ENCODE measurements around the gene RXRG.
"Not testable (repeated sequence)": the region's sequence is repeated elsewhere in the genome, so short reads cannot be mapped to it uniquely, and the experiment has no call there.

Gene RXRG

GRCh38 chr1:165444897-165445370 is at the start of gene RXRG:
RXRG (minus strand) TSS chr1:165445126; CDS start chr1:165444893, 233 bp downstream.
- DNase-seq (ENCODE audit: low read depth) = no peak

GRCh38 chr1:165492845-165493373 is 48.0 kb upstream of the RXRG start:
- DNase-seq (ENCODE audit: low read depth) = no peak

- DNase-seq (ENCODE audit: low read depth) = no peak
Observed at GRCh38 chr1:165490175-165490574, 45.2 kb upstream of the RXRG start.

- no peak for DNase-seq (ENCODE audit: low read depth)
Observed at GRCh38 chr1:165487921-165488320, 43.0 kb upstream of the RXRG start.

- DNase-seq (ENCODE audit: low read depth) = no peak
Observed at GRCh38 chr1:165486663-165487062, 41.7 kb upstream of the RXRG start.

- no peak for DNase-seq (ENCODE audit: low read depth)
Observed at GRCh38 chr1:165485716-165486115, 40.8 kb upstream of the RXRG start.

- DNase-seq (ENCODE audit: low read depth) = no peak
Observed at GRCh38 chr1:165484532-165484931, 39.6 kb upstream of the RXRG start.

- no peak for DNase-seq (ENCODE audit: low read depth)
Observed at GRCh38 chr1:165483412-165483811, 38.5 kb upstream of the RXRG start.

- peak; percentile 69 for DNase-seq (ENCODE audit: low read depth)
Observed at GRCh38 chr1:165481820-165482532, 37.0 kb upstream of the RXRG start.

GRCh38 chr1:165476776-165477175 is 31.9 kb upstream of the RXRG start:
- no peak for DNase-seq (ENCODE audit: low read depth)

GRCh38 chr1:165474196-165474595 is 29.3 kb upstream of the RXRG start:
- no peak for DNase-seq (ENCODE audit: low read depth)

- no peak for DNase-seq (ENCODE audit: low read depth)
Observed at GRCh38 chr1:165473081-165473480, 28.2 kb upstream of the RXRG start.

GRCh38 chr1:165468726-165469249 is 23.9 kb upstream of the RXRG start:
- no peak for DNase-seq (ENCODE audit: low read depth)

GRCh38 chr1:165468253-165468652 is 23.3 kb upstream of the RXRG start:
- no peak for DNase-seq (ENCODE audit: low read depth)

- no peak for DNase-seq (ENCODE audit: low read depth)
Observed at GRCh38 chr1:165467706-165468105, 22.8 kb upstream of the RXRG start.

GRCh38 chr1:165463978-165464377 is 19.1 kb upstream of the RXRG start:
- no peak for DNase-seq (ENCODE audit: low read depth)

GRCh38 chr1:165459683-165460082 is 14.8 kb upstream of the RXRG start:
- not testable (repeated sequence) for DNase-seq (ENCODE audit: low read depth)

- no peak for DNase-seq (ENCODE audit: low read depth)
Observed at GRCh38 chr1:165456861-165457260, 11.9 kb upstream of the RXRG start.

- no peak for DNase-seq (ENCODE audit: low read depth)
Observed at GRCh38 chr1:165456114-165456513, 11.2 kb upstream of the RXRG start.

- no peak for DNase-seq (ENCODE audit: low read depth)
Observed at GRCh38 chr1:165455111-165455510, 10.2 kb upstream of the RXRG start.

- no peak for DNase-seq (ENCODE audit: low read depth)
Observed at GRCh38 chr1:165454091-165454610, 9.2 kb upstream of the RXRG start.

- no peak for DNase-seq (ENCODE audit: low read depth)
Observed at GRCh38 chr1:165452336-165453130, 7.6 kb upstream of the RXRG start.

- DNase-seq (ENCODE audit: low read depth) = no peak
Observed at GRCh38 chr1:165451691-165452090, 6.8 kb upstream of the RXRG start.
